ENCODE data around the gene NT5DC4.

DNA sequence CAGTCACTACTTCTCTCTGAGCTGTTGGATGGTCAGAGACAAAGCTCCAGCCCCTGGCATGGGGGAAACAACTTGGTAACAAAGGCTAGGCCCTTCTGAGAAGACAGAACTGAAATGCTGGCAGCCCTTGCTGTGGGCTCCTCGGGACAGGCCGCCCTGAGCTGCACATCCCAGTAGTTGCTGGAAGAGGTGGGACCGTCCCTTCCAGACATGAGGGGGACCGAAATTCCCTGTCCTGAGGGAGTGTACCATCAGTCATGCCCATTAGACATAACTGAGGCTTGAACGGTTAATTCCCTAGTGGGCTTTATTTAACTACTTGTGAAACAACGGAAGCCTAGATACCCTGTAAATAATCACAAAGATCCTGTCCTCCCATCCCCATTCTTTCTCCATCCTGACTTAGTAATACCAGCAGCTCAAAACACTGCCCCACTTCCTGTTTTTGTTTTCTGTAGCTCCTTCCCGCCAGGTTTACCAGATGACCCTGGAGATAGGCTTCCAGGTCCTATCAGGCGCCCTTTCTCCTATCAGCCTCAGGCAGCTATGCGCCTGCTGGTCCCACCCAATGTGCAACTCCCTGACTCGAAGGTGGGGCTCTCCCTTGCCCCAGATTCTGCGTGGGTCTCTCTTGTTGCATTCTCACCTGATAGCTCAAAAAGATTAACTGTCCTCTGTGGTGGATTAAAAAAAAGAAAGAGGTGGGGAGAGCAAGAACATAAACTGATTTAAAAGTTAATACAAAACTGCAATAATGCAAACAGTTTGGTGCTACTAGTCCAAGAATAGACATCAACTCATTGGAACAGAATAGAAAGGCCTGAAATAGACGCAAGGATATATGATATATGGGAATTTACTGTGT is 37.0 kb upstream of the NT5DC4 start:
- TF ChIP-seq, protein P1, sequence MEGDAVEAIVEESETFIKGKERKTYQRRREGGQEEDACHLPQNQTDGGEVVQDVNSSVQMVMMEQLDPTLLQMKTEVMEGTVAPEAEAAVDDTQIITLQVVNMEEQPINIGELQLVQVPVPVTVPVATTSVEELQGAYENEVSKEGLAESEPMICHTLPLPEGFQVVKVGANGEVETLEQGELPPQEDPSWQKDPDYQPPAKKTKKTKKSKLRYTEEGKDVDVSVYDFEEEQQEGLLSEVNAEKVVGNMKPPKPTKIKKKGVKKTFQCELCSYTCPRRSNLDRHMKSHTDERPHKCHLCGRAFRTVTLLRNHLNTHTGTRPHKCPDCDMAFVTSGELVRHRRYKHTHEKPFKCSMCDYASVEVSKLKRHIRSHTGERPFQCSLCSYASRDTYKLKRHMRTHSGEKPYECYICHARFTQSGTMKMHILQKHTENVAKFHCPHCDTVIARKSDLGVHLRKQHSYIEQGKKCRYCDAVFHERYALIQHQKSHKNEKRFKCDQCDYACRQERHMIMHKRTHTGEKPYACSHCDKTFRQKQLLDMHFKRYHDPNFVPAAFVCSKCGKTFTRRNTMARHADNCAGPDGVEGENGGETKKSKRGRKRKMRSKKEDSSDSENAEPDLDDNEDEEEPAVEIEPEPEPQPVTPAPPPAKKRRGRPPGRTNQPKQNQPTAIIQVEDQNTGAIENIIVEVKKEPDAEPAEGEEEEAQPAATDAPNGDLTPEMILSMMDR (IDR thresholded peaks at IDR 0.05; ENCODE audit: insufficient read depth, low read depth, low read length) = no peak
- no peak for TF ChIP-seq EZH2 (IDR thresholded peaks at IDR 0.05; ENCODE audit: insufficient read depth, low read length)

Data from astrocyte (in vitro differentiated cells and primary cell).